Nephron (organoid): ENCODE measurements around the gene PTX4.

Experiments
- H3K27ac Mint-ChIP-seq, 3 experiments: 2 replicates each; pipeline ENCODE4 v1.8.0; 2020; ENCODE audit warnings: mixed read lengths in 3 of 3, mild to moderate bottlenecking in 2 of 3, moderate library complexity in 1 of 3
- H3K27me3 Mint-ChIP-seq: 2 replicates; pipeline ENCODE4 v1.8.0; 2021; ENCODE audit warnings: low read depth, mild to moderate bottlenecking, moderate library complexity, mixed read lengths
- H3K36me3 Mint-ChIP-seq: 2 replicates; pipeline ENCODE4 v1.8.0; 2020; ENCODE audit warnings: low read depth, mixed read lengths
- H3K4me1 Mint-ChIP-seq: 2 replicates; pipeline ENCODE4 v1.8.0; 2020; ENCODE audit warnings: mixed read lengths
- H3K4me3 Mint-ChIP-seq, 3 experiments: 2 replicates each; pipeline ENCODE4 v1.8.0; 2020; ENCODE audit warnings: mild to moderate bottlenecking in 3 of 3, mixed read lengths in 3 of 3, moderate library complexity in 2 of 3
- H3K9me3 Mint-ChIP-seq: 2 replicates; pipeline ENCODE4 v1.8.0; 2020; ENCODE audit warnings: mixed read lengths
- TF ChIP-seq, protein P1 (sequence below), 3 experiments: fragments of 200-600 bp; sonication (generic); IDR thresholded peaks; one replicate each; pipeline ENCODE4 v1.5.0; 2021; ENCODE audit warnings: antibody characterized with exemption in 3 of 3; ENCODE audit not compliant: unreplicated experiment in 3 of 3

The PTX4 gene

DNA sequence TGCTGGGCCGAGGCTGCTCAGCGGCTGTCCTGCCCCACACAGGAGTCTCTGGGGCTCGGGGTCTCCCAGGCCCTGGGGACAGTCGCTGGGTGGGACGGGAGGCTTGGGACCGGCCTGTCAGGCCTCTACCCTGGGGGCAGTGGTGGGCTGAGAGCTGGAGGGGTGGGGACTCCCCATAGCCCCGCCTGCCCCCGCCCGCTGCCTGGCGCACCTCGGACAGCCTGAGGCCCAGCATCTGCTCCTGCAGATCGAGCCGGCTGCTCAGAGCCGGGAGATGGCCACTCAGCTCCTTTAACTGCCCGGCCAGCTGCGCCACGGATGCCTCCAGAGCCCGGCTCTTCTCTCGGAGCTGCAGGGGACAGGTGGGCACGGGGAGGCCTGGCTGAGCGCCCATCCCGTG, 51.1 kb downstream of the PTX4 start:
- H3K4me3 Mint-ChIP-seq = no peak overlapping the region
- no peaks in the 10 kb centered on the region for H3K4me1 Mint-ChIP-seq
- H3K9me3 Mint-ChIP-seq = no peaks in the 10 kb centered on the region
- no peaks in the 10 kb centered on the region for H3K36me3 Mint-ChIP-seq
- H3K27me3 Mint-ChIP-seq = no peaks in the 10 kb centered on the region
- TF ChIP-seq, protein P1, sequence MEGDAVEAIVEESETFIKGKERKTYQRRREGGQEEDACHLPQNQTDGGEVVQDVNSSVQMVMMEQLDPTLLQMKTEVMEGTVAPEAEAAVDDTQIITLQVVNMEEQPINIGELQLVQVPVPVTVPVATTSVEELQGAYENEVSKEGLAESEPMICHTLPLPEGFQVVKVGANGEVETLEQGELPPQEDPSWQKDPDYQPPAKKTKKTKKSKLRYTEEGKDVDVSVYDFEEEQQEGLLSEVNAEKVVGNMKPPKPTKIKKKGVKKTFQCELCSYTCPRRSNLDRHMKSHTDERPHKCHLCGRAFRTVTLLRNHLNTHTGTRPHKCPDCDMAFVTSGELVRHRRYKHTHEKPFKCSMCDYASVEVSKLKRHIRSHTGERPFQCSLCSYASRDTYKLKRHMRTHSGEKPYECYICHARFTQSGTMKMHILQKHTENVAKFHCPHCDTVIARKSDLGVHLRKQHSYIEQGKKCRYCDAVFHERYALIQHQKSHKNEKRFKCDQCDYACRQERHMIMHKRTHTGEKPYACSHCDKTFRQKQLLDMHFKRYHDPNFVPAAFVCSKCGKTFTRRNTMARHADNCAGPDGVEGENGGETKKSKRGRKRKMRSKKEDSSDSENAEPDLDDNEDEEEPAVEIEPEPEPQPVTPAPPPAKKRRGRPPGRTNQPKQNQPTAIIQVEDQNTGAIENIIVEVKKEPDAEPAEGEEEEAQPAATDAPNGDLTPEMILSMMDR (IDR thresholded peaks at IDR 0.05; ENCODE audit: unreplicated experiment in 3 of 3) = no peak
- no peak overlapping the region for H3K27ac Mint-ChIP-seq

DNA sequence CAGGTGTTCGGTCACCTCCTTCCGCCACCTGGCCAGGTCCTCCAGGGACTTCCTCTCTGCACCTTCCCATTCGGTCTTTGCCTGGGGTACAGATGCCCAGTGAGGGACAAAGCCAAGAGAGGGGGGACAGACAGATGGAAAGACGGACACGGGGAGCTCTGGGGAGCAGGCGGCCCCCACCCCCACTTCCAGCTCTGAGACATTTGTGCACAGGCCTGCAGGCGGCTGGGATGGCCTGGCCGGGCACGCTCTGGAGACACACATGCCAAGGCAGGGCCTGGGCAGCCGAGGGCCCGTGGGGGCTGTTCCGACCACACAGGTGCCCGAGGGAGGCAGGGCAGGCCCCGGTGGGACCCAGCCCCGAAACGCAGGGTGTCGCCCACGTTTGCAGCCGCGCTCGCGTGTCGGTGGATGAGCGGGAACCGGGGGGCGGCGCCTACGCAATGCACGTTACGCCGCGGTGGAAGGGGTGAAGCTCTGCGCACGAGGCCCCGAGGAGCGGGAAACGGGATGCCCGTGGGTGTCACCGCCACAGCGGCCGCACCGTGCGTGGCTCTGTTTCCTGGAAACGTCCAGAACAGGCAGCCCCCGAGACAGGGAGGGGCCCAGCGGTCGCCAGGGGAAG, 51.9 kb downstream of the PTX4 start:
- H3K4me3 Mint-ChIP-seq = no peak overlapping the region
- TF ChIP-seq, protein P1 (IDR thresholded peaks at IDR 0.05; ENCODE audit: unreplicated experiment in 3 of 3) = no peak
- H3K27ac Mint-ChIP-seq = no peak overlapping the region
- no peaks in the 10 kb centered on the region for H3K9me3 Mint-ChIP-seq
- H3K36me3 Mint-ChIP-seq = no peaks in the 10 kb centered on the region
- H3K4me1 Mint-ChIP-seq = no peaks in the 10 kb centered on the region
- H3K27me3 Mint-ChIP-seq = no peaks in the 10 kb centered on the region

DNA sequence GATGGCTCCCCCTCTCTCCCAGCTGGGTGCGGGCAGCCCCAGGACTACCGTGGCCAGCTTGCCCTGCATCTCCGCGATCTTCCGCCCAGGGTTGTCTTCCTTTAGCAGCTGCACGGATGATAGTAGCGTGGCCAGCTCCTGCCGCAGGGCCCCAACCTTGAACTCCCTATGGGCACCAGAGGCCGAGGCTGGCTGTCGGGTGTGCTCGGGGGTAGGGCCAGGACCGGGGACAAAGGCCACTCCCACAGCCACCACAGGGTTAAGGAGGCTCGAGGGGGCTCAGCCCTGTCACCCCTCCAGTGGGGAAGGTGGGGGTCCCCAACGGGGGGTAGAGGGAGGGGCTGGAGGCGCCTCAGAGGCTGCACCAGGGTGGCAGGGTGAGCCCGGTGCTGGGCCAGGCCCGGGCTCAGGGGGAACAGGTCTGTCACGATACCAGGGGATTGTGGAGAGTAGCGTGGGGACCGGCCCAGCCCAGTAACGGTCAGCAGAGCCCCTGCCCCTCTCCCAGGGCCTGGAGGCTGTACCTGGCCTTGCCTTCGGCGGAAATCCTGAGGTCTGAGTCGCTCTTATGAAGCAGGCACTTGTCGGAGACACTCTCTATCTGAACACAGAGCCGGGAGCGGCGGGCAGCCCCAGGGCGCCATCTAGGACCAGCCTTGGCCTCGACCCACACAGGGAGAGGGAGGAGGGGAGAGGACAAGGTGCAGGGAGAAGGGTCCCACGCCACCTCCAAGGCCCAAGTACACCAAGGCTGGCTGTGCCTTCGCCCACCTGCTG, 52.6 kb downstream of the PTX4 start:
- Mint-ChIP-seq H3K27ac (no peak overlapping the region), H3K4me1 (no peaks in the 10 kb centered on the region), H3K27me3 (no peaks in the 10 kb centered on the region), H3K4me3 (no peak overlapping the region), H3K36me3 (no peaks in the 10 kb centered on the region), H3K9me3 (no peaks in the 10 kb centered on the region)
- TF ChIP-seq, protein P1 (IDR thresholded peaks at IDR 0.05; ENCODE audit: unreplicated experiment in 3 of 3) = no peak
